ENCODE data around the gene GTF3A. TPM values are rescaled to one million over a fixed set of nuclear protein-coding genes. Genes with fewer than 3 reads are reported as not detected.

Gene GTF3A
- total RNA-seq, 4 donors from 2014 or later: 31.8 to 174 (median 98.3) TPM

- no peaks in the 10 kb centered on the region for H3K9me3 ChIP-seq
- H3K36me3 ChIP-seq: no peaks in the 10 kb centered on the region
- H3K27me3 ChIP-seq: no peaks in the 10 kb centered on the region
- H3K4me1 ChIP-seq: no peaks in the 10 kb centered on the region
- peak overlapping the region; percentile 95 to 97 for H3K27ac ChIP-seq
- peak; percentile 28 to 40 for DNase-seq
- intact Hi-C loops (cut with DNase I; ENCODE audit: low total_unique reads): no loop called here
- TF ChIP-seq, protein P1, sequence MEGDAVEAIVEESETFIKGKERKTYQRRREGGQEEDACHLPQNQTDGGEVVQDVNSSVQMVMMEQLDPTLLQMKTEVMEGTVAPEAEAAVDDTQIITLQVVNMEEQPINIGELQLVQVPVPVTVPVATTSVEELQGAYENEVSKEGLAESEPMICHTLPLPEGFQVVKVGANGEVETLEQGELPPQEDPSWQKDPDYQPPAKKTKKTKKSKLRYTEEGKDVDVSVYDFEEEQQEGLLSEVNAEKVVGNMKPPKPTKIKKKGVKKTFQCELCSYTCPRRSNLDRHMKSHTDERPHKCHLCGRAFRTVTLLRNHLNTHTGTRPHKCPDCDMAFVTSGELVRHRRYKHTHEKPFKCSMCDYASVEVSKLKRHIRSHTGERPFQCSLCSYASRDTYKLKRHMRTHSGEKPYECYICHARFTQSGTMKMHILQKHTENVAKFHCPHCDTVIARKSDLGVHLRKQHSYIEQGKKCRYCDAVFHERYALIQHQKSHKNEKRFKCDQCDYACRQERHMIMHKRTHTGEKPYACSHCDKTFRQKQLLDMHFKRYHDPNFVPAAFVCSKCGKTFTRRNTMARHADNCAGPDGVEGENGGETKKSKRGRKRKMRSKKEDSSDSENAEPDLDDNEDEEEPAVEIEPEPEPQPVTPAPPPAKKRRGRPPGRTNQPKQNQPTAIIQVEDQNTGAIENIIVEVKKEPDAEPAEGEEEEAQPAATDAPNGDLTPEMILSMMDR (IDR thresholded peaks at IDR 0.05): no peak
- TF ChIP-seq POLR2A (IDR thresholded peaks at IDR 0.05): no peak
- peak overlapping the region; percentile 74 to 91 for H3K4me3 ChIP-seq
Measured at GRCh38 chr13:27450921-27451471, 26.6 kb downstream of the GTF3A start.

DNA sequence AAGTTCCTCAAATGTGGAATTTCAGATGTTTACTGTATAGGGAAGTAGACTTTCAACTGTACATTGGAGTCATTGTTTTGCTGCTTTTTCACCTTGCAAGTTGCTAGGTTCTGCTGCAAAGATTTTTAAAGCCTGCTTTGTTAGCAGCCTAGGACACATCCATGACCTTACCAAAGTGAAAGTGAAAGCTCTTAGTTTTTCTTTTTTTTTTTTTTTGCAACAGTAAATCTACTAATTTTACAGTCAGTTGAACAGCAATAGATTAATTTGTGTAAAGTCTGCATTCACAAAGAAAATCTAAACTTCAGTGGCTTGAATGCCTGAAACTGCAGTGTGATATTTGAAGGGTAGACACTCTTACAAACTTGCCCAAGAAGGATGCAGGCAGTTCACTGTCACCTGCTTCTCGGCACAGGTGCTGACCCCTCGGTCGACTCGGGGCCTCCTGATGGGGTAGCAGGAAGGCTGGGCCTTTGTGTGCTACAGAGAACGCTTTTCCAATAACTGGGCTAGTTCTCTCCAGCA lies 31.0 kb downstream of the GTF3A start:
- Histone ChIP-seq H3K27me3 (no peaks in the 10 kb centered on the region), H3K27ac (peak overlapping the region; percentile 7 to 27), H3K4me3 (peak overlapping the region in 1 of 2 donors; percentile 12), H3K4me1 (no peaks in the 10 kb centered on the region), H3K9me3 (no peaks in the 10 kb centered on the region), H3K36me3 (no peaks in the 10 kb centered on the region)
- TF ChIP-seq, protein P1 (IDR thresholded peaks at IDR 0.05): no peak
- TF ChIP-seq POLR2A (IDR thresholded peaks at IDR 0.05): no peak
- no peak for DNase-seq
- intact Hi-C loops (cut with DNase I; ENCODE audit: low total_unique reads): no loop called here

DNA sequence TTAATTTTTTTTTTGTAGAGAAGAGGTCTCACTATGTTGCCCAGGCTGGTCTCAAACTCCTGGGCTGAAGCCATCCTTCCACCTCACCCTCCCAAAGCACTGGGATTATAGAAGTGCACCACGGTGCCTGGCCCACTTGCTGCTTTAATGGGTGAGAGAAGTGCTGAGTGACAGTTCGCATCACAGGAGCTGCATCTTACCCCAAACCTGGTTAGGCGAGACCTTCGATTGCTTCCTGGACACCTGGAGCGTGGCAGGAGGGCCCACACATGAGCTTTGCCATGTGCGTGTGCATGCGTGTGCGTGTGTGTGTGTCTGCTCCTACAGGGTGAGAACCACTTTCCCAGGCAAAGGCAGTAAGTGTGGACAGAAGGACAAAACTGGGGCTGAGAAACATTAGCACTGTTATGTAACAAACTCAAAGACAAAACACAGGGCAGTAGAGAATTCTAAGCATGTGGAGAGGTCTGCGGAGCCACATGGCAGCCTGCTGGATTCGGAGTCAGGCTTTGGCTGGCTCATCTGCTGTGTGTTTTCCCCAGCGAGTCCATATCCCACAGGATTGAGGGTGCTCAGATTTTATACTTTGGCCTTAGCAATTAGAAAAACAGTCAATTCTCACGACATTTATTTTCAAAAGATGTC lies 37.6 kb downstream of the GTF3A start:
- no peak for DNase-seq
- H3K9me3 ChIP-seq: no peaks in the 10 kb centered on the region
- intact Hi-C loops (cut with DNase I; ENCODE audit: low total_unique reads): no loop called here
- H3K36me3 ChIP-seq: no peaks in the 10 kb centered on the region
- H3K27ac ChIP-seq: no peak overlapping the region
- no peak for TF ChIP-seq POLR2A (IDR thresholded peaks at IDR 0.05)
- TF ChIP-seq, protein P1 (IDR thresholded peaks at IDR 0.05): no peak
- no peaks in the 10 kb centered on the region for H3K4me1 ChIP-seq
- no peak overlapping the region for H3K4me3 ChIP-seq
- H3K27me3 ChIP-seq: no peaks in the 10 kb centered on the region

GRCh38 chr13:27463500-27463899 lies 39.1 kb downstream of the GTF3A start:
- no peak for DNase-seq
- Histone ChIP-seq H3K27me3 (no peaks in the 10 kb centered on the region), H3K9me3 (no peaks in the 10 kb centered on the region), H3K4me1 (no peaks in the 10 kb centered on the region), H3K36me3 (no peaks in the 10 kb centered on the region), H3K27ac (no peak overlapping the region), H3K4me3 (no peak overlapping the region)
- intact Hi-C loops (cut with DNase I; ENCODE audit: low total_unique reads): no loop called here
- TF ChIP-seq POLR2A (IDR thresholded peaks at IDR 0.05): no peak
- TF ChIP-seq, protein P1 (IDR thresholded peaks at IDR 0.05): no peak

DNA sequence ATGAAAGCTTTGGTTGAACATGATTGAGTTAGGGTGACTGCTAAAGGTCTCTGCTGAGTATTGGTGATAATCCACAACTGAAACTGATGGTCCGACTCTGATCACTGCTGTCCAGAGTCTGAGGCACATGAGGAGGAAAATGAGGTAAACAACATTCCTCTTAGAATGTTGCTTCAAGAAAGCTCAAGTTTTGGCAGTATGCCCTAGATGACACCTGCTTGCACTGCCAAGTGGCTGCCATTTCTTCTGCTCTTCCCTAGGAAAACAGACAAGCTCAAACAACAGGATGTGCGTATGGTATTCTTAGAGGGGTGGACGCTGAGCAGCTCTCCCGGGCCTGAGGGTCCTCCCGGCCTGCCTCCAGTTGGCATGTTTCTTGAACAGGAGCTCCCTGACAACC lies 41.2 kb downstream of the GTF3A start:
- Histone ChIP-seq H3K4me3 (no peak overlapping the region), H3K9me3 (no peaks in the 10 kb centered on the region), H3K27me3 (no peaks in the 10 kb centered on the region), H3K36me3 (no peaks in the 10 kb centered on the region), H3K4me1 (no peaks in the 10 kb centered on the region), H3K27ac (no peak overlapping the region)
- intact Hi-C loops (cut with DNase I; ENCODE audit: low total_unique reads): no loop called here
- DNase-seq: no peak
- TF ChIP-seq, protein P1 (IDR thresholded peaks at IDR 0.05): no peak
- TF ChIP-seq POLR2A (IDR thresholded peaks at IDR 0.05): no peak
